GM12891 (cell line): ENCODE measurements around the gene PSAP.

ENCODE experiments used
- POLR2A ChIP-seq: IDR thresholded peaks from 2 replicates; pipeline ENCODE4 v1.6.1; 2011; ENCODE audit warnings: low read depth, low read length, control low read depth
- SPI1 ChIP-seq: IDR thresholded peaks from 2 replicates; pipeline ENCODE4 v1.6.1; 2011; ENCODE audit warnings: low read depth, low read length, control low read depth

DNA sequence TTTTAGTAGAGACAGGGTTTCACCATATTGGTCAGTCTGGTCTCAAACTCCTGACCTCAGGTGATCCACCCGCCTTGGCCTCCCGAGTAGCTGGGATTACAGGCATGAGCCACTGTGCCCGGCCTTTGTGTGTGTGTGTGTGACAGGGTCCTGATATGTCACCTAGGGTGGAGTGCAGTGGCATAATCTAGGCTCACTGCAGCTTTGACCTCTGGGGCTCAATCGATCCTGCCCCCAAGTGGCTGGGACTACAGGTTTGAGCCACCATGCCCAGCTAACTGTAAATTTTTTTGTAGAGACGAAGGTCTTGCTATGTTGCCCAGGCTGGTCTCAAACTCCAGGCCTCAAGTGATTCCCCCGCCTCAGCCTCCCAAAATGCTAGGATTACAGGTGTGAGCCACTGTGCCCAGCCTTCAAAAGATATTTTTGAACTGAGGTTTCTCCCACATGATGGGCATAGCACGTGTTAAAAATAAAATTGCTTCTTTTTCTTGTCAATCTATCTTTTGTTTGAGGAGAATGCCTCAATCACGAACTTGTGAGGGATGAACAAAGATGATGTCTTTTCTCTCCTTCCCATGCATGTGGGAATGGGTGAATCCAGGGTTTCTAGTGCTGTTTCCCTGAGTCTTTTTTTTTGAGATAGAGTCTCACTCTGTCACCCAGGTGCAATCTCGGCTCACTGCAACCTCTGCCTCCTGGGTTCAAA is 30.8 kb upstream of the PSAP start:
- no peak for TF ChIP-seq SPI1
- no peak for TF ChIP-seq POLR2A
